ENCODE data around the gene SIN3B. TPM values are rescaled to one million over a fixed set of nuclear protein-coding genes. Genes with fewer than 3 reads are reported as not detected.

SIN3B gene
- total and polyA plus RNA-seq, 9 of the 15 experiments (the other 6 are each of a cell fraction or from before 2014, with no cell fraction given): 0.51 to 34.2 (median 14.3) TPM

- 2% methylated on average over 16 of the region's 17 CpGs for WGBS (ENCODE audit: insufficient coverage, low coverage, missing lambda C conversion rate)
- no peak for ATAC-seq
- no peaks in the 10 kb centered on the region for H3K9me1 ChIP-seq (ENCODE audit: control insufficient read depth, insufficient read depth, low read length)
- intact Hi-C loops (cut with micrococcal nuclease) (no loop called here), in situ Hi-C loops (cut with MboI) (no loop called here)
- no peak for FAIRE-seq
- no peak overlapping the region for H2AFZ ChIP-seq (ENCODE audit: low read depth, low read length)
- no peak overlapping the region for H3K27ac ChIP-seq (ENCODE audit: extremely low read depth, low read depth, low read length)
- H3K79me2 ChIP-seq (ENCODE audit: control insufficient read depth, insufficient read depth, low read length): no peaks in the 10 kb centered on the region
- no peaks in the 10 kb centered on the region for H3K36me3 ChIP-seq (ENCODE audit: control insufficient read depth, insufficient read depth, low read length)
- ChIA-PET CTCF (ENCODE audit: low intra/inter-chr PET ratio) (no interaction called here), POLR2A (interaction anchor here (1.1 kb wide), 1 partner anchor 21 kb away, joined by 3 read pairs; no protein-coding TSS in a partner anchor)
- no peak overlapping the region for H3K4me2 ChIP-seq (ENCODE audit: insufficient read depth, low read length)
- no peaks in the 10 kb centered on the region; the same call in 1 of the 2 replicates for H3K9me3 ChIP-seq (replicated peaks; ENCODE audit: control insufficient read depth, insufficient read depth, low read depth, low read length)
- no peaks in the 10 kb centered on the region for H4K20me1 ChIP-seq (replicated peaks; ENCODE audit: control insufficient read depth, insufficient read depth, low read length)
- H3K27me3 ChIP-seq (ENCODE audit: control insufficient read depth in 2 of 2, insufficient read depth in 2 of 2, low read length in 2 of 2): peaks cover 3 to 21% of the 10 kb centered on the region in 2 experiments
- H3K9ac ChIP-seq (ENCODE audit: insufficient read depth in 1 of 2, low read depth in 2 of 2, low read length in 2 of 2): no peak overlapping the region
- H3K4me3 ChIP-seq: no peak overlapping the region
- no peaks in the 10 kb centered on the region for H3K4me1 ChIP-seq (replicated peaks in 1 of 2; ENCODE audit: control insufficient read depth in 2 of 2, insufficient read depth in 2 of 2, low read length in 2 of 2)
- no TSS peak for BruUV-seq (replicated peaks)
- DNase-seq (ENCODE audit: extremely low read depth in 1 of 4, low spot score in 3 of 4): no peak
- TF ChIP-seq MEF2D (tag; conservative IDR thresholded peaks at IDR 0.05; ENCODE audit: low read depth): no peak
- TF ChIP-seq PTTG1 (tag; IDR thresholded peaks at IDR 0.05; ENCODE audit: low read depth): no peak
- no peak for TF ChIP-seq ZBTB7A (IDR thresholded peaks at IDR 0.05; ENCODE audit: borderline replicate concordance, control insufficient read depth, low read depth, low read length)
- TF ChIP-seq KLF16 (IDR thresholded peaks at IDR 0.05): no peak
- TF ChIP-seq TAF1 (IDR thresholded peaks at IDR 0.05; ENCODE audit: control insufficient read depth, extremely low read depth, insufficient read depth, low read length, severe bottlenecking): no peak
- TF ChIP-seq THRAP3 (IDR thresholded peaks at IDR 0.05; ENCODE audit: borderline replicate concordance): no peak
- TF ChIP-seq SAFB2 (IDR thresholded peaks at IDR 0.05; ENCODE audit: borderline replicate concordance, low read depth, low read length, severe bottlenecking): no peak
- TF ChIP-seq KLF13 (tag; IDR thresholded peaks at IDR 0.05; ENCODE audit: borderline replicate concordance, low read depth): no peak
- no peak for TF ChIP-seq ZNF134 (CRISPR knock-in tag; conservative IDR thresholded peaks at IDR 0.05)
- TF ChIP-seq ELF2 (CRISPR knock-in tag; IDR thresholded peaks at IDR 0.05): no peak
- no peak for TF ChIP-seq HEY1 (CRISPR knock-in tag; IDR thresholded peaks at IDR 0.05; ENCODE audit: borderline replicate concordance)
- TF ChIP-seq XRCC4 (IDR thresholded peaks at IDR 0.05; ENCODE audit: extremely low read depth, insufficient read depth, insufficient read length): no peak
- no peak for TF ChIP-seq ZNF277 (CRISPR knock-in tag; IDR thresholded peaks at IDR 0.05; ENCODE audit: borderline replicate concordance)
- no peak for TF ChIP-seq E4F1 (CRISPR knock-in tag; IDR thresholded peaks at IDR 0.05; ENCODE audit: borderline replicate concordance)
- TF ChIP-seq POLR2A (conservative IDR thresholded peaks at IDR 0.05): no peak
- TF ChIP-seq ZBTB5 (IDR thresholded peaks at IDR 0.05): no peak
Measured at GRCh38 chr19:16794456-16795441, 34.4 kb upstream of the SIN3B start.
